Keratinocyte (primary cell): ENCODE measurements around the gene MXRA5. TPM values are rescaled to one million over a fixed set of nuclear protein-coding genes. Genes with fewer than 3 reads are reported as not detected.
A peak's percentile ranks its signal among the peaks of the same experiment; 100 is the strongest.

ENCODE experiments used
- DNase-seq: peaks from one replicate; pipeline ENCODE4 v3.0.0-alpha.2; 2011; ENCODE audit warnings: low read depth, missing footprints, low spot score
- FAIRE-seq: peaks from 2 replicates; lab custom pipeline; 2011; peaks lifted over from hg19 to GRCh38; lab: Jason Lieb, UNC
- H2AFZ ChIP-seq: 2 replicates; pipeline ENCODE4 v1.6.0; 2012; ENCODE audit warnings: low read length, control low read depth, inconsistent platforms; ENCODE audit not compliant: control insufficient read depth
- H3K27ac ChIP-seq: 2 replicates; pipeline ENCODE4 v1.5.1; 2011; ENCODE audit warnings: low read length; ENCODE audit not compliant: control insufficient read depth, insufficient read depth
- H3K27me3 ChIP-seq: 3 replicates; pipeline ENCODE4 v1.6.0; 2011; ENCODE audit warnings: low read length; ENCODE audit not compliant: control insufficient read depth, insufficient read depth; ENCODE audit errors: extremely low read depth
- H3K36me3 ChIP-seq, 2 experiments: 2 replicates in 1 of 2; 3 replicates in 1 of 2; pipeline ENCODE4 v1.5.1; 2011; ENCODE audit warnings: low read length in 2 of 2, mild to moderate bottlenecking in 1 of 2; ENCODE audit not compliant: control insufficient read depth in 2 of 2, insufficient read depth in 2 of 2; ENCODE audit errors: extremely low read depth in 1 of 2
- H3K4me1 ChIP-seq: 3 replicates; pipeline ENCODE4 v1.5.1; 2011; ENCODE audit warnings: low read length; ENCODE audit not compliant: control insufficient read depth, insufficient read depth; ENCODE audit errors: extremely low read depth
- H3K4me2 ChIP-seq: 3 replicates; pipeline ENCODE4 v1.6.0; 2011; ENCODE audit warnings: low read depth, low read length; ENCODE audit not compliant: control insufficient read depth, insufficient read depth; ENCODE audit errors: extremely low read depth
- H3K4me3 ChIP-seq, 3 experiments: fragments of 200-600 bp in 1 of 3; sonication (generic) in 1 of 3; 2 replicates in 2 of 3; 3 replicates in 1 of 3; pipeline ENCODE4 v1.5.1; 2011 to 2016; ENCODE audit warnings: low read length in 3 of 3, mild to moderate bottlenecking in 3 of 3, control low read depth in 2 of 3, inconsistent platforms in 1 of 3, low read depth in 1 of 3, mixed read lengths in 1 of 3, mixed run types in 1 of 3, moderate library complexity in 1 of 3; ENCODE audit not compliant: control insufficient read depth in 2 of 3, insufficient read depth in 2 of 3; ENCODE audit errors: extremely low read depth in 1 of 3
- H3K79me2 ChIP-seq: 2 replicates; pipeline ENCODE4 v1.6.0; 2012; ENCODE audit warnings: low read length; ENCODE audit not compliant: control insufficient read depth, insufficient read depth
- H3K9ac ChIP-seq: 3 replicates; pipeline ENCODE4 v1.6.0; 2011; ENCODE audit warnings: low read length; ENCODE audit not compliant: control insufficient read depth, insufficient read depth; ENCODE audit errors: extremely low read depth
- H3K9me1 ChIP-seq: 3 replicates; pipeline ENCODE4 v1.6.0; 2011; ENCODE audit warnings: low read length; ENCODE audit not compliant: control insufficient read depth, insufficient read depth; ENCODE audit errors: extremely low read depth
- H3K9me3 ChIP-seq: 2 replicates; pipeline ENCODE4 v1.5.1; 2012; ENCODE audit warnings: low read depth, low read length; ENCODE audit not compliant: control insufficient read depth
- H4K20me1 ChIP-seq: 3 replicates; pipeline ENCODE4 v1.6.0; 2011; ENCODE audit warnings: low read length; ENCODE audit not compliant: control insufficient read depth, insufficient read depth; ENCODE audit errors: extremely low read depth
- CTCF ChIP-seq, 3 experiments: IDR thresholded peaks in 1 of 3; conservative IDR thresholded peaks in 1 of 3; optimal IDR thresholded peaks in 1 of 3; 2 replicates in 2 of 3; 3 replicates in 1 of 3; pipeline versions ENCODE3 to v1.5.1; 2011; ENCODE audit warnings: low read length in 3 of 3, mild to moderate bottlenecking in 3 of 3, moderate library complexity in 2 of 3, control low read depth in 1 of 3, inconsistent platforms in 1 of 3; ENCODE audit not compliant: insufficient read depth in 2 of 3; ENCODE audit errors: extremely low read depth in 1 of 3
- EZH2 ChIP-seq: IDR thresholded peaks from one replicate; pipeline ENCODE4 v1.6.1; 2012; ENCODE audit warnings: inconsistent platforms, mild to moderate bottlenecking, low read length, moderate library complexity
- dilution Hi-C: fragments of 300-500 bp; cut with MboI; formaldehyde crosslinking; loops from one replicate; pipeline ENCODE4 v1.7.0; 2020; ENCODE audit warnings: low sequenced_read_pairs; ENCODE audit not compliant: extremely low pct_ligation_motif_present
- polyA plus RNA-seq, 5 experiments: library from polyadenylated mRNA; depleted of rRNA in 3 of 5; stranded (reverse) in 3 of 5; stranded (forward) in 1 of 5; unstranded in 1 of 5; fragments of >200 nt; gene quantifications; 1 replicate in 1 of 5; 2 replicates in 3 of 5; 3 replicates in 1 of 5; pipeline versions ENCODE4 v1.2.1 to v1.2.3, GENCODE V29; 2011 to 2012; ENCODE audit warnings: missing spikeins in 2 of 5, low read depth in 1 of 5, low replicate concordance in 1 of 5

MXRA5 gene
- polyA plus RNA-seq, 1 donor (not counting 4 experiments of a cell fraction or from before 2014, with no cell fraction given): 6.5 TPM

DNA sequence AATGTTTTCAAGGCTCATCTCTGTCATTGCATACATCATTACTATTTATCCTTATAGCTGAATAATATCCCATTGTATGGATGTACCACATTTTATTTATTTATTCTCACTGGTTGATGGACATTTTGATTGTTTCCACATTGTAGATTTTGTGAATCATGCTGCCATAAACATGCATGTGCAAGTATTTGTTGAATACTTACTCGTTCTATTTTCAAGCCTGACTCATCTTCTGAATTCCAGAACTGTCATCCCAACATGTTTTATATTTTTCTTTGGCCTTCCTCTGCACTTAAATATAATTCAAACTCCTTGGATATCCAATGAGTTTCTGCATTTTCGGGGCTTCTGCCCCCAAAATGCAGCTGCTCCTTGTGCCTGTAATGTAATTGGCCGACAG, 77.6 kb downstream of the MXRA5 start:
- H3K4me2 ChIP-seq: peak overlapping the region; percentile 11
- H2AFZ ChIP-seq: no peak overlapping the region
- TF ChIP-seq CTCF (optimal IDR thresholded peaks at IDR 0.05 in 1 of 3, IDR thresholded peaks at IDR 0.05 in 1 of 3, conservative IDR thresholded peaks at IDR 0.05 in 1 of 3; ENCODE audit: extremely low read depth in 1 of 3, insufficient read depth in 2 of 3, low read length in 3 of 3): no peak
- no peak for TF ChIP-seq EZH2
- DNase-seq: peak; percentile 17
- H3K36me3 ChIP-seq: no peaks in the 10 kb centered on the region
- peaks cover 22% of the 10 kb centered on the region for H3K4me1 ChIP-seq
- no peak overlapping the region for H3K9ac ChIP-seq
- H3K9me1 ChIP-seq: no peaks in the 10 kb centered on the region
- dilution Hi-C loops: no loop called here
- no peaks in the 10 kb centered on the region for H3K27me3 ChIP-seq
- no peaks in the 10 kb centered on the region for H3K9me3 ChIP-seq
- FAIRE-seq: no peak
- H3K79me2 ChIP-seq: no peaks in the 10 kb centered on the region
- no peak overlapping the region for H3K4me3 ChIP-seq
- no peaks in the 10 kb centered on the region for H4K20me1 ChIP-seq
- peak overlapping the region; percentile 3 for H3K27ac ChIP-seq

DNA sequence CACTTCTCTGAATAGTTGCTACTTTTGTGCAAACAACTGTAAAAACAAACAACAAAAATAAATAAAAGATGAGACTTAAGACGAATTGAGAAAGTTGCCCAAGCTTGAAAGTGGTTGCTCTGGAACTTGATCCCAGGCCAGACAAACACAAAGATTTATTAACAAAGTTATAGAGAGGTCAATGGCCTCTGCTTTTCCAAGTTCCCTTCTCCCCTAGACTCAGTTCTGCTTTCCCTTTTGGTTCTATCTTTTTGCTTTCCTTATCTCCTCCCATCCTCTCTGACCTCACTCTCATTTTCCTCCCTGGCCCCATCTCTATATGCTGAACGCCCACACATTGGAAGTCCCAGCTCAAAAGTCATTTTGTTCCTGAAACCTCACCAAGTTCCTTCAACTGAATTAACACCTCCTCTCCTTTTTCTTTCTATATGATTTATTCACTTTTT, 82.7 kb downstream of the MXRA5 start:
- FAIRE-seq: no peak
- no peak overlapping the region for H3K4me3 ChIP-seq
- dilution Hi-C loops: no loop called here
- no peaks in the 10 kb centered on the region for H3K27me3 ChIP-seq
- no peak overlapping the region for H3K4me2 ChIP-seq
- no peak for DNase-seq
- H3K4me1 ChIP-seq: peaks cover 16% of the 10 kb centered on the region
- no peaks in the 10 kb centered on the region for H3K9me3 ChIP-seq
- H3K9me1 ChIP-seq: no peaks in the 10 kb centered on the region
- no peaks in the 10 kb centered on the region for H3K36me3 ChIP-seq
- H3K9ac ChIP-seq: no peak overlapping the region
- no peaks in the 10 kb centered on the region for H3K79me2 ChIP-seq
- TF ChIP-seq EZH2 (no peak), CTCF (optimal IDR thresholded peaks at IDR 0.05 in 1 of 3, IDR thresholded peaks at IDR 0.05 in 1 of 3, conservative IDR thresholded peaks at IDR 0.05 in 1 of 3; ENCODE audit: extremely low read depth in 1 of 3, insufficient read depth in 2 of 3, low read length in 3 of 3) (no peak)
- H2AFZ ChIP-seq: no peak overlapping the region
- H4K20me1 ChIP-seq: no peaks in the 10 kb centered on the region
- no peak overlapping the region for H3K27ac ChIP-seq
